ENCODE results near the gene RPL9. TPM values are rescaled to one million over a fixed set of nuclear protein-coding genes. Genes with fewer than 3 reads are reported as not detected.
"Not testable (repeated sequence)": the region's sequence is repeated elsewhere in the genome, so short reads cannot be mapped to it uniquely, and the experiment has no call there.

The RPL9 gene
- polyA plus RNA-seq, 1 donor (not counting 4 experiments of a cell fraction or from before 2014, with no cell fraction given), result 1,522 TPM

DNA sequence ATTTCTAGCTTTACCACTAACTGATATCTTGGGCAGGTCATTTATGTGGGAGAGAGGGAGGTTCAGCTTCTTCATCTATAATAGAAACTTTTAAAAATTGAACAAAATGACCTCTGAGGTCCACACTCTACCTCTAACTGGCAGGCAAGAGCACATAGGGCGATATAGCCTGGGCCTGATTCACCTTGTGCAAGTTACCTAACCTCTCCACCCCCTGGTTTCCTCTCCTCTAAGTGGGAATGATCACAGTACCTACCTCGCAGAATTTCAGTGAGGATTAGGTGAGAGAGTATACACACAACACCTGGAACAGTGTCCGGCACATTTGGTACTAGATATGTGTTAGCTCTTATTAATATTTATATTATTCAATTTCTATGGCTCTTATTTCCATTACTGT lies 36.5 kb downstream of the RPL9 start:
- no peaks in the 10 kb centered on the region for H3K36me3 ChIP-seq (ENCODE audit: control insufficient read depth in 2 of 2, extremely low read depth in 1 of 2, insufficient read depth in 2 of 2, low read length in 2 of 2)
- FAIRE-seq (no peak), DNase-seq (ENCODE audit: low read depth, low spot score) (no peak)
- H3K27me3 ChIP-seq (ENCODE audit: control insufficient read depth, extremely low read depth, insufficient read depth, low read length), result no peaks in the 10 kb centered on the region
- H3K9me3 ChIP-seq (ENCODE audit: control insufficient read depth, low read depth, low read length), result no peaks in the 10 kb centered on the region
- no peak for TF ChIP-seq CTCF (optimal IDR thresholded peaks at IDR 0.05 in 1 of 3, IDR thresholded peaks at IDR 0.05 in 1 of 3, conservative IDR thresholded peaks at IDR 0.05 in 1 of 3; ENCODE audit: extremely low read depth in 1 of 3, insufficient read depth in 2 of 3, low read length in 3 of 3)
- TF ChIP-seq EZH2 (IDR thresholded peaks at IDR 0.05; ENCODE audit: low read length), result no peak
- no peaks in the 10 kb centered on the region for H3K79me2 ChIP-seq (ENCODE audit: control insufficient read depth, insufficient read depth, low read length)
- H3K4me2 ChIP-seq (ENCODE audit: control insufficient read depth, extremely low read depth, insufficient read depth, low read depth, low read length), result no peak overlapping the region
- peaks cover under 1% of the 10 kb centered on the region for H3K4me1 ChIP-seq (ENCODE audit: control insufficient read depth, extremely low read depth, insufficient read depth, low read length)
- no peaks in the 10 kb centered on the region for H4K20me1 ChIP-seq (ENCODE audit: control insufficient read depth, extremely low read depth, insufficient read depth, low read length)
- H3K9ac ChIP-seq (ENCODE audit: control insufficient read depth, extremely low read depth, insufficient read depth, low read length), result no peak overlapping the region
- H3K4me3 ChIP-seq (ENCODE audit: control insufficient read depth in 2 of 3, extremely low read depth in 1 of 3, insufficient read depth in 2 of 3, low read depth in 1 of 3, low read length in 3 of 3), result no peak overlapping the region
- no peak overlapping the region for H3K27ac ChIP-seq (ENCODE audit: control insufficient read depth, insufficient read depth, low read length)
- H3K9me1 ChIP-seq (ENCODE audit: control insufficient read depth, extremely low read depth, insufficient read depth, low read length), result no peaks in the 10 kb centered on the region
- H2AFZ ChIP-seq (ENCODE audit: control insufficient read depth, low read length), result no peak overlapping the region
- dilution Hi-C loops (cut with MboI; ENCODE audit: extremely low pct_ligation_motif_present, low sequenced_read_pairs), result no loop called here

DNA sequence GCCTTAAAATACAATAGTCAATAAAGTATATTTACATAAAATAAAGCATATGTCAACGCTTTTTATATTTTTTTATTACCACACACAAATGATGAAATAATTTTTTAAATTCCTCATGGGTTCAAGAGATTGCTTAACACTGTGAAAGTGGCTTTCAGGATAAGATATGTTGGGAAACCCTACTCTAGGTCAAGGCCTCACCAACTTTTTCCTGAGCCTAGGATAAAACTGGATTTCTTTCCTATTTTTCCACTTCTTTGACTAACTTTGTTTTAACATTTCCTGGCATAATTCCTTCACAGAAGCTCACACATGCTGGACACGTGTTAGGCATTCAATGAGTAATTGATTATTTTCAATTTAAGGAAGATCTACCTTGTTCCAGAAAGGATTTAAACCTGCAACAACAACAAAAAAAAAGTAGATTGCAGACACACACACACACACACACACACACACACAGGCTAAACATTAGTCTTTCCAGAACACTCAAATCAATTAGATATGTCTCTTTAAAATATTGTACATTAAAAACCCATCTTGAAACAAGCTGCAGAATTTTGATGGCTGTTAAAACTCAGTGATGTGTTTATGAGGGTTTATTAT lies 42.9 kb downstream of the RPL9 start:
- dilution Hi-C loops (cut with MboI; ENCODE audit: extremely low pct_ligation_motif_present, low sequenced_read_pairs), result no loop called here
- no peak for FAIRE-seq

GRCh38 chr4:39411561-39411960 lies 47.2 kb downstream of the RPL9 start:
- H3K4me3 ChIP-seq (ENCODE audit: control insufficient read depth in 2 of 3, extremely low read depth in 1 of 3, insufficient read depth in 2 of 3, low read depth in 1 of 3, low read length in 3 of 3); H3K4me1 ChIP-seq (ENCODE audit: control insufficient read depth, extremely low read depth, insufficient read depth, low read length); H3K9me1 ChIP-seq (ENCODE audit: control insufficient read depth, extremely low read depth, insufficient read depth, low read length); dilution Hi-C loops (cut with MboI; ENCODE audit: extremely low pct_ligation_motif_present, low sequenced_read_pairs); FAIRE-seq; H3K27me3 ChIP-seq (ENCODE audit: control insufficient read depth, extremely low read depth, insufficient read depth, low read length); H2AFZ ChIP-seq (ENCODE audit: control insufficient read depth, low read length); H4K20me1 ChIP-seq (ENCODE audit: control insufficient read depth, extremely low read depth, insufficient read depth, low read length); H3K9ac ChIP-seq (ENCODE audit: control insufficient read depth, extremely low read depth, insufficient read depth, low read length); H3K4me2 ChIP-seq (ENCODE audit: control insufficient read depth, extremely low read depth, insufficient read depth, low read depth, low read length); H3K36me3 ChIP-seq (ENCODE audit: control insufficient read depth in 2 of 2, extremely low read depth in 1 of 2, insufficient read depth in 2 of 2, low read length in 2 of 2); H3K27ac ChIP-seq (ENCODE audit: control insufficient read depth, insufficient read depth, low read length); H3K9me3 ChIP-seq (ENCODE audit: control insufficient read depth, low read depth, low read length); H3K79me2 ChIP-seq (ENCODE audit: control insufficient read depth, insufficient read depth, low read length); DNase-seq (ENCODE audit: low read depth, low spot score): not testable (repeated sequence)

More for the DNA sequence above, 42.9 kb downstream of the RPL9 start:
- Histone ChIP-seq H3K9me3 (ENCODE audit: control insufficient read depth, low read depth, low read length) (no peaks in the 10 kb centered on the region), H3K27me3 (ENCODE audit: control insufficient read depth, extremely low read depth, insufficient read depth, low read length) (no peaks in the 10 kb centered on the region), H3K9ac (ENCODE audit: control insufficient read depth, extremely low read depth, insufficient read depth, low read length) (no peak overlapping the region), H3K27ac (ENCODE audit: control insufficient read depth, insufficient read depth, low read length) (no peak overlapping the region), H3K36me3 (ENCODE audit: control insufficient read depth in 2 of 2, extremely low read depth in 1 of 2, insufficient read depth in 2 of 2, low read length in 2 of 2) (no peaks in the 10 kb centered on the region), H3K4me3 (ENCODE audit: control insufficient read depth in 2 of 3, extremely low read depth in 1 of 3, insufficient read depth in 2 of 3, low read depth in 1 of 3, low read length in 3 of 3) (no peak overlapping the region), H3K79me2 (ENCODE audit: control insufficient read depth, insufficient read depth, low read length) (no peaks in the 10 kb centered on the region), H2AFZ (ENCODE audit: control insufficient read depth, low read length) (no peak overlapping the region), H4K20me1 (ENCODE audit: control insufficient read depth, extremely low read depth, insufficient read depth, low read length) (no peaks in the 10 kb centered on the region), H3K4me1 (ENCODE audit: control insufficient read depth, extremely low read depth, insufficient read depth, low read length) (no peaks in the 10 kb centered on the region), H3K4me2 (ENCODE audit: control insufficient read depth, extremely low read depth, insufficient read depth, low read depth, low read length) (no peak overlapping the region), H3K9me1 (ENCODE audit: control insufficient read depth, extremely low read depth, insufficient read depth, low read length) (no peaks in the 10 kb centered on the region)
- TF ChIP-seq EZH2 (IDR thresholded peaks at IDR 0.05; ENCODE audit: low read length), result no peak
- no peak for TF ChIP-seq CTCF (optimal IDR thresholded peaks at IDR 0.05 in 1 of 3, IDR thresholded peaks at IDR 0.05 in 1 of 3, conservative IDR thresholded peaks at IDR 0.05 in 1 of 3; ENCODE audit: extremely low read depth in 1 of 3, insufficient read depth in 2 of 3, low read length in 3 of 3)
- no peak for DNase-seq (ENCODE audit: low read depth, low spot score)
